ENCODE data around the gene CD247.

The CD247 gene

GRCh38 chr1:167526667-167527383, 8.5 kb upstream of the CD247 start (continued):
- TF ChIP-seq PATZ1 (CRISPR knock-in tag; IDR thresholded peaks at IDR 0.05; ENCODE audit: borderline replicate concordance) (no peak), ESRRG (CRISPR knock-in tag; IDR thresholded peaks at IDR 0.05) (no peak), ZNF70 (CRISPR knock-in tag; IDR thresholded peaks at IDR 0.05) (no peak)

- TF ChIP-seq ZNF70 (CRISPR knock-in tag; IDR thresholded peaks at IDR 0.05) (no peak), CSRNP3 (CRISPR knock-in tag; IDR thresholded peaks at IDR 0.05) (no peak), GLIS3 (CRISPR knock-in tag; IDR thresholded peaks at IDR 0.05) (no peak), POU6F1 (CRISPR knock-in tag; IDR thresholded peaks at IDR 0.05; ENCODE audit: borderline replicate concordance, low read depth) (no peak), ZNF8 (CRISPR knock-in tag; IDR thresholded peaks at IDR 0.05) (no peak), ARNTL (CRISPR knock-in tag; IDR thresholded peaks at IDR 0.05; ENCODE audit: borderline replicate concordance, low read depth) (no peak), ESRRG (CRISPR knock-in tag; IDR thresholded peaks at IDR 0.05) (no peak), ZNF565 (CRISPR knock-in tag; conservative IDR thresholded peaks at IDR 0.05; ENCODE audit: low read depth) (no peak), CSDC2 (CRISPR knock-in tag; IDR thresholded peaks at IDR 0.05) (no peak), ZFP30 (CRISPR knock-in tag; IDR thresholded peaks at IDR 0.05) (no peak), OSR1 (CRISPR knock-in tag; IDR thresholded peaks at IDR 0.05) (no peak), PATZ1 (CRISPR knock-in tag; IDR thresholded peaks at IDR 0.05; ENCODE audit: borderline replicate concordance) (no peak), CREB5 (CRISPR knock-in tag; IDR thresholded peaks at IDR 0.05; ENCODE audit: low read depth) (no peak), SNAI2 (CRISPR knock-in tag; IDR thresholded peaks at IDR 0.05) (no peak)
- no peak for ATAC-seq
Observed at GRCh38 chr1:167524651-167525050, 6.3 kb upstream of the CD247 start.

- TF ChIP-seq CSRNP3 (CRISPR knock-in tag; IDR thresholded peaks at IDR 0.05) (no peak), ZFP30 (CRISPR knock-in tag; IDR thresholded peaks at IDR 0.05) (no peak), PPARA (CRISPR knock-in tag; IDR thresholded peaks at IDR 0.05; ENCODE audit: borderline replicate concordance) (no peak), ZC3H10 (CRISPR knock-in tag; IDR thresholded peaks at IDR 0.05) (no peak), POU6F1 (CRISPR knock-in tag; IDR thresholded peaks at IDR 0.05; ENCODE audit: borderline replicate concordance, low read depth) (no peak), GLIS3 (CRISPR knock-in tag; IDR thresholded peaks at IDR 0.05) (no peak), CREB5 (CRISPR knock-in tag; IDR thresholded peaks at IDR 0.05; ENCODE audit: low read depth) (no peak), ZNF565 (CRISPR knock-in tag; conservative IDR thresholded peaks at IDR 0.05; ENCODE audit: low read depth) (no peak), ZNF8 (CRISPR knock-in tag; IDR thresholded peaks at IDR 0.05) (no peak), RARB (CRISPR knock-in tag; IDR thresholded peaks at IDR 0.05) (no peak), PATZ1 (CRISPR knock-in tag; IDR thresholded peaks at IDR 0.05; ENCODE audit: borderline replicate concordance) (no peak), TOX (CRISPR knock-in tag; IDR thresholded peaks at IDR 0.05; ENCODE audit: borderline replicate concordance) (no peak), ARNTL (CRISPR knock-in tag; IDR thresholded peaks at IDR 0.05; ENCODE audit: borderline replicate concordance, low read depth) (no peak)
- no peak for ATAC-seq
Observed at GRCh38 chr1:167522246-167522645, 3.9 kb upstream of the CD247 start.
